ENCODE measurements around the gene SMYD3.

- no peak for TF ChIP-seq CTCF (IDR thresholded peaks at IDR 0.05; ENCODE audit: insufficient read depth, low read length, poor library complexity, severe bottlenecking)
- no peak for TF ChIP-seq EZH2phosphoT487 (conservative IDR thresholded peaks at IDR 0.05; ENCODE audit: low read length)
Observed at GRCh38 chr1:245832771-245833527, 674.1 kb downstream of the SMYD3 start.
